Neural progenitor cell (in vitro differentiated cells): ENCODE data around the gene DAPK2. TPM values are rescaled to one million over a fixed set of nuclear protein-coding genes. Genes with fewer than 3 reads are reported as not detected.

Experiments
- DNase-seq: peaks from one replicate; pipeline ENCODE4 v3.0.0-alpha.2; 2016; ENCODE audit warnings: low spot score
- H2AFZ ChIP-seq: fragments of 200-600 bp; sonication (generic); replicated peaks from 2 replicates; pipeline ENCODE4 v1.6.1; 2016; ENCODE audit warnings: antibody characterized with exemption
- H3F3A ChIP-seq: fragments of 200-600 bp; sonication (generic); 2 replicates; pipeline ENCODE4 v1.6.1; 2016; ENCODE audit warnings: antibody characterized with exemption, low read depth
- H3K27ac ChIP-seq: fragments of 200-600 bp; sonication (generic); 2 replicates; pipeline ENCODE4 v1.5.1; 2016; ENCODE audit warnings: mild to moderate bottlenecking
- H3K27me3 ChIP-seq: fragments of 200-600 bp; sonication (generic); 2 replicates; pipeline ENCODE4 v1.6.1; 2016; ENCODE audit warnings: mild to moderate bottlenecking, moderate library complexity
- H3K36me3 ChIP-seq: fragments of 200-600 bp; sonication (generic); 2 replicates; pipeline ENCODE4 v1.5.1; 2016
- H3K4me1 ChIP-seq: fragments of 200-600 bp; sonication (generic); 2 replicates; pipeline ENCODE4 v1.6.1; 2016; ENCODE audit warnings: mixed run types
- H3K4me2 ChIP-seq: fragments of 200-600 bp; sonication (generic); 2 replicates; pipeline ENCODE4 v1.6.1; 2016
- H3K4me3 ChIP-seq: fragments of 200-600 bp; sonication (generic); 2 replicates; pipeline ENCODE4 v1.5.1; 2016
- H3K79me2 ChIP-seq: fragments of 200-600 bp; sonication (generic); 2 replicates; pipeline ENCODE4 v1.6.1; 2016; ENCODE audit warnings: low read depth
- H3K9ac ChIP-seq: fragments of 200-600 bp; sonication (generic); 2 replicates; pipeline ENCODE4 v1.6.1; 2016
- H3K9me3 ChIP-seq: fragments of 200-600 bp; sonication (generic); 2 replicates; pipeline ENCODE4 v1.5.1; 2016; ENCODE audit warnings: low read depth
- H4K20me1 ChIP-seq: fragments of 200-600 bp; sonication (generic); 2 replicates; pipeline ENCODE4 v1.6.1; 2016; ENCODE audit warnings: low read depth
- H3K27ac Mint-ChIP-seq: 3 replicates; pipeline ENCODE4 v1.8.0; 2021; ENCODE audit warnings: mixed read lengths
- H3K27me3 Mint-ChIP-seq: 2 replicates; pipeline ENCODE4 v1.8.0; 2022; ENCODE audit warnings: low read depth, mild to moderate bottlenecking, inconsistent platforms, moderate library complexity, mixed read lengths; ENCODE audit not compliant: insufficient read depth
- H3K36me3 Mint-ChIP-seq: 3 replicates; pipeline ENCODE4 v1.8.0; 2021; ENCODE audit warnings: mixed read lengths
- H3K4me1 Mint-ChIP-seq: 3 replicates; pipeline ENCODE4 v1.8.0; 2021; ENCODE audit warnings: mixed read lengths
- H3K4me3 Mint-ChIP-seq: 3 replicates; pipeline ENCODE4 v1.8.0; 2021; ENCODE audit warnings: mild to moderate bottlenecking, moderate library complexity, mixed read lengths
- H3K9me3 Mint-ChIP-seq: 3 replicates; pipeline ENCODE4 v1.8.0; 2020; ENCODE audit warnings: mixed read lengths
- EZH2 ChIP-seq: fragments of 200-600 bp; sonication (generic); IDR thresholded peaks from 2 replicates; pipeline ENCODE4 v1.6.1; 2017; ENCODE audit warnings: antibody characterized with exemption, mild to moderate bottlenecking, moderate library complexity
- EZH2phosphoT487 ChIP-seq: fragments of 200-600 bp; sonication (generic); IDR thresholded peaks from 2 replicates; pipeline ENCODE4 v1.6.1; 2017; ENCODE audit warnings: antibody characterized with exemption
- total RNA-seq: library from RNA; depleted of rRNA; stranded (reverse); fragments of >200 nt; gene quantifications from 2 replicates; pipeline ENCODE4 v1.2.3, GENCODE V29; 2015; ENCODE audit warnings: low replicate concordance
- TF ChIP-seq, protein P1 (sequence below): fragments of 200-600 bp; sonication (generic); IDR thresholded peaks from 2 replicates; pipeline ENCODE4 v1.5.1; 2017; ENCODE audit warnings: antibody characterized with exemption, mild to moderate bottlenecking

Gene DAPK2
- total RNA-seq, 1 donor from 2014 or later = 5.4 TPM

GRCh38 chr15:63899193-63899592, 147.1 kb downstream of the DAPK2 start:
- H3K4me1 ChIP-seq = peaks cover 7% of the 10 kb centered on the region
- no peaks in the 10 kb centered on the region for H3K9me3 Mint-ChIP-seq
- H3K9me3 ChIP-seq = no peaks in the 10 kb centered on the region
- no peak overlapping the region for H3K4me3 Mint-ChIP-seq
- H3K4me1 Mint-ChIP-seq = peaks cover 33% of the 10 kb centered on the region
- TF ChIP-seq EZH2phosphoT487 = no peak
- H3K27ac ChIP-seq = no peak overlapping the region
- H2AFZ ChIP-seq = no peak overlapping the region
- no peak overlapping the region for H3K9ac ChIP-seq
- no peak overlapping the region for H3K4me3 ChIP-seq
- H3K4me2 ChIP-seq = no peak overlapping the region
- H3K36me3 ChIP-seq = no peaks in the 10 kb centered on the region
- H3K27me3 Mint-ChIP-seq = peaks cover 8% of the 10 kb centered on the region
- H4K20me1 ChIP-seq = no peaks in the 10 kb centered on the region
- no peaks in the 10 kb centered on the region for H3K36me3 Mint-ChIP-seq
- H3K27me3 ChIP-seq = no peaks in the 10 kb centered on the region
- DNase-seq = no peak
- no peaks in the 10 kb centered on the region for H3K79me2 ChIP-seq
- no peak overlapping the region for H3K27ac Mint-ChIP-seq
- no peaks in the 10 kb centered on the region for H3F3A ChIP-seq

DNA sequence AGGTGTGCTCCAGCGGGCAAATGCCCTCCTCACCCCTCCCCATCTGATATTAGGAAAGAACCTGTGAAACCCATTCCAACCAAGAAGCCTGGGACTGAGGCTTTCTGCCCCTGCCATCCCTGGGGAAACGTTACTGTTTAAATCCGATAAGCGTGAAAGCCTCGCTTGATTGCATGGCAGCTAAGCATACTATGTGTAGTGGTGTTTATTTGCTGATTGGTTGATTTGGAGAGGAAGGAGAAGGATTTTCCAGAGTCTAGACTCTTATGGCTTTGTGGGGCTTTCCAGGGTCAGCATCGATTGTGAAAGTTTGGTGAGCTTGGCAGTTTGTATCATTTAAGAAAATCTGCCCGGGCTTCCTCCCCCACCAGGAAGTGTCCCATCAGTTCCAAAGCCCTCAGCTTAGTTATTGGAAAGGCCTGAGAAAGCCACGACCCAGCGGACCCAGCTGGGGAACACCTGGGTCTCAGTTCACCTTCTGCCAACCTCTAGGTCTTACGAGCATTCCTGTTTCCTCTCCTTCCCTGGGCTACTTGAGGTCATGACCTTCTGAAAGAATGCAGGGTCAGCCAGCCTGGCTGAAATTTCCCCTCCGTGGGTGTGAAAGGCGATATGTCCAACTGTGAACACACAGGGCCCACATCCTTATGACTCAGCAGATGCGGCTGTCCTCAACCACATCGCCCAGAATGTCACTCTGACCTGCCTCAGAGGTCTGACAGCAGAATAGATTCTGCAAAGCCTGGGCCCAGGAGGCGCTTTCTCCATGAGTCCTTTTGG, 149.8 kb downstream of the DAPK2 start:
- Histone ChIP-seq H2AFZ (no peak overlapping the region), H4K20me1 (no peaks in the 10 kb centered on the region), H3K27ac (no peak overlapping the region), H3K9ac (no peak overlapping the region), H3K4me3 (no peak overlapping the region), H3K79me2 (no peaks in the 10 kb centered on the region), H3K4me1 (no peaks in the 10 kb centered on the region), H3K36me3 (no peaks in the 10 kb centered on the region), H3K27me3 (no peaks in the 10 kb centered on the region), H3K9me3 (no peaks in the 10 kb centered on the region), H3F3A (no peaks in the 10 kb centered on the region), H3K4me2 (no peak overlapping the region)
- H3K4me3 Mint-ChIP-seq = no peak overlapping the region
- H3K27ac Mint-ChIP-seq = peak overlapping the region; percentile 73
- no peak for DNase-seq
- H3K27me3 Mint-ChIP-seq = peaks cover 10% of the 10 kb centered on the region
- H3K36me3 Mint-ChIP-seq = no peaks in the 10 kb centered on the region
- TF ChIP-seq EZH2phosphoT487 (no peak), EZH2 (no peak)
- TF ChIP-seq, protein P1, sequence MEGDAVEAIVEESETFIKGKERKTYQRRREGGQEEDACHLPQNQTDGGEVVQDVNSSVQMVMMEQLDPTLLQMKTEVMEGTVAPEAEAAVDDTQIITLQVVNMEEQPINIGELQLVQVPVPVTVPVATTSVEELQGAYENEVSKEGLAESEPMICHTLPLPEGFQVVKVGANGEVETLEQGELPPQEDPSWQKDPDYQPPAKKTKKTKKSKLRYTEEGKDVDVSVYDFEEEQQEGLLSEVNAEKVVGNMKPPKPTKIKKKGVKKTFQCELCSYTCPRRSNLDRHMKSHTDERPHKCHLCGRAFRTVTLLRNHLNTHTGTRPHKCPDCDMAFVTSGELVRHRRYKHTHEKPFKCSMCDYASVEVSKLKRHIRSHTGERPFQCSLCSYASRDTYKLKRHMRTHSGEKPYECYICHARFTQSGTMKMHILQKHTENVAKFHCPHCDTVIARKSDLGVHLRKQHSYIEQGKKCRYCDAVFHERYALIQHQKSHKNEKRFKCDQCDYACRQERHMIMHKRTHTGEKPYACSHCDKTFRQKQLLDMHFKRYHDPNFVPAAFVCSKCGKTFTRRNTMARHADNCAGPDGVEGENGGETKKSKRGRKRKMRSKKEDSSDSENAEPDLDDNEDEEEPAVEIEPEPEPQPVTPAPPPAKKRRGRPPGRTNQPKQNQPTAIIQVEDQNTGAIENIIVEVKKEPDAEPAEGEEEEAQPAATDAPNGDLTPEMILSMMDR = no peak
- no peaks in the 10 kb centered on the region for H3K9me3 Mint-ChIP-seq
- H3K4me1 Mint-ChIP-seq = peaks cover 31% of the 10 kb centered on the region

GRCh38 chr15:63895787-63896218, 150.5 kb downstream of the DAPK2 start:
- peak overlapping the region; percentile 5 for H3K4me3 Mint-ChIP-seq
- H3K4me1 Mint-ChIP-seq = peaks cover 31% of the 10 kb centered on the region
- H3K27ac ChIP-seq = no peak overlapping the region
- no peak for DNase-seq
- no peaks in the 10 kb centered on the region for H3K36me3 ChIP-seq
- TF ChIP-seq EZH2 (no peak), EZH2phosphoT487 (no peak)
- TF ChIP-seq, protein P1 = no peak
- no peak overlapping the region for H3K9ac ChIP-seq
- H3K79me2 ChIP-seq = no peaks in the 10 kb centered on the region
- H3K9me3 ChIP-seq = no peaks in the 10 kb centered on the region
- peaks cover 10% of the 10 kb centered on the region for H3K27me3 Mint-ChIP-seq
- no peaks in the 10 kb centered on the region for H3K4me1 ChIP-seq
- no peak overlapping the region for H3K4me2 ChIP-seq
- no peaks in the 10 kb centered on the region for H3F3A ChIP-seq
- no peak overlapping the region for H2AFZ ChIP-seq
- no peaks in the 10 kb centered on the region for H3K36me3 Mint-ChIP-seq
- no peaks in the 10 kb centered on the region for H3K9me3 Mint-ChIP-seq
- H3K27me3 ChIP-seq = no peaks in the 10 kb centered on the region
- peak overlapping the region; percentile 73 for H3K27ac Mint-ChIP-seq
- H3K4me3 ChIP-seq = no peak overlapping the region
- no peaks in the 10 kb centered on the region for H4K20me1 ChIP-seq

DNA sequence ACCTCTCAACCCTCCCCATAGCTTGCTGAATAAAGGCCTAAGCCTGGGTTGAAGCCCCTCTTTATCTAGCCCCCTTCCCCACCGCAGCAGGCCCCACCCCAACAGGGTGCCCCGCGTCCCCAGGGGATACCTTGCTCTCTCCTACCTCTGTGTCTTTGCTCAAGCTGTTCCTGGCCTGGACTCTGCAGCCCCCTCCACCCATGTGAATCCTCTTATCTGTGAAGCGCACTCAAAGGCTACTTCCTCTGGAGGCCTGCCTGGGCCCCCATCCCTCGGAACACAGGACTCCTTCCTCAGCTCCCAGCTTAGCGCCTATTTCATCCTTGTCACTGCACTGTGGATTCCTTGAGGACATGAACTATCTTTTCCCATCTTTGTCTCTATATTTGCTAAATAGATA, 151.1 kb downstream of the DAPK2 start:
- peaks cover 10% of the 10 kb centered on the region for H3K27me3 Mint-ChIP-seq
- H3K9me3 Mint-ChIP-seq = no peaks in the 10 kb centered on the region
- no peaks in the 10 kb centered on the region for H4K20me1 ChIP-seq
- no peaks in the 10 kb centered on the region for H3K27me3 ChIP-seq
- H3K36me3 ChIP-seq = no peaks in the 10 kb centered on the region
- TF ChIP-seq, protein P1 = no peak
- H3K36me3 Mint-ChIP-seq = no peaks in the 10 kb centered on the region
- H3K4me2 ChIP-seq = no peak overlapping the region
- H3K27ac Mint-ChIP-seq = no peak overlapping the region
- H3K79me2 ChIP-seq = no peaks in the 10 kb centered on the region
- no peaks in the 10 kb centered on the region for H3K4me1 ChIP-seq
- no peaks in the 10 kb centered on the region for H3F3A ChIP-seq
- H3K4me3 ChIP-seq = no peak overlapping the region
- no peak overlapping the region for H2AFZ ChIP-seq
- H3K9me3 ChIP-seq = no peaks in the 10 kb centered on the region
- H3K4me3 Mint-ChIP-seq = peak overlapping the region; percentile 32
- H3K9ac ChIP-seq = no peak overlapping the region
- H3K27ac ChIP-seq = no peak overlapping the region
- H3K4me1 Mint-ChIP-seq = peaks cover 31% of the 10 kb centered on the region
- DNase-seq = no peak
